Heart right ventricle (tissue), 16 donors: ENCODE data around the gene COBLL1. TPM values are rescaled to one million over a fixed set of nuclear protein-coding genes. Genes with fewer than 3 reads are reported as not detected.

ENCODE experiments used
- ATAC-seq, 8 donors: fragments of 200-7000 bp; cut with Tn5 transposase; one replicate each; pipeline ENCODE4 v1.9.1; 2020; ENCODE audit warnings: mild to moderate bottlenecking in 8 of 8, moderate library complexity in 8 of 8, moderate number of reproducible peaks in 1 of 8
- DNase-seq, 2 donors: peaks; one replicate each; pipeline ENCODE4 v3.0.0-alpha.2; 2020
- H3K27ac ChIP-seq, 10 donors: fragments of 200-600 bp; sonication (generic) in 2 of 10; one replicate each; pipeline versions ENCODE4 v1.5.0 to v1.8.0; 2020 to 2022; ENCODE audit warnings: mild to moderate bottlenecking in 3 of 10
- H3K27me3 ChIP-seq, 7 donors: fragments of 200-600 bp; one replicate each; pipeline ENCODE4 v1.8.0; 2021 to 2022; ENCODE audit warnings: mild to moderate bottlenecking in 2 of 7
- H3K36me3 ChIP-seq, 9 donors: fragments of 200-600 bp; sonication (generic) in 1 of 9; one replicate each; pipeline versions ENCODE4 v1.5.0 to v1.8.0; 2020 to 2022; ENCODE audit warnings: mild to moderate bottlenecking in 2 of 9
- H3K4me1 ChIP-seq, 9 donors: fragments of 200-600 bp; sonication (generic) in 1 of 9; one replicate each; pipeline versions ENCODE4 v1.5.0 to v1.8.0; 2020 to 2022; ENCODE audit warnings: mild to moderate bottlenecking in 4 of 9
- H3K4me3 ChIP-seq, 10 donors: fragments of 200-600 bp; sonication (generic) in 2 of 10; one replicate each; pipeline versions ENCODE4 v1.5.0 to v1.8.0; 2020 to 2022; ENCODE audit warnings: mild to moderate bottlenecking in 7 of 10, moderate library complexity in 2 of 10
- H3K9me3 ChIP-seq, 11 donors: fragments of 200-600 bp in 10 of 11; sonication (generic) in 2 of 11; one replicate each; pipeline versions ENCODE4 v1.5.0 to v1.8.0; 2013 to 2022; ENCODE audit warnings: mild to moderate bottlenecking in 2 of 11, control low read depth in 1 of 11, moderate library complexity in 1 of 11
- CTCF ChIP-seq, 9 donors: fragments of 200-600 bp; sonication (generic) in 2 of 9; IDR thresholded peaks; one replicate each; pipeline versions ENCODE4 v1.5.0 to v1.8.0; 2021 to 2022; ENCODE audit warnings: antibody characterized with exemption in 9 of 9, mild to moderate bottlenecking in 5 of 9, moderate library complexity in 1 of 9
- WGBS, 2 donors: extraction: QIAGEN DNeasy Blood & Tissue Kit; methylation state at CpG; one replicate each; pipeline ENCODE4 v1.1.7; 2013; ENCODE audit warnings: inconsistent platforms in 1 of 2; 5-methylcytosine and 5-hydroxymethylcytosine counted together
- intact Hi-C, 10 donors: fragments of 100-400 bp; cut with DNase I; formaldehyde crosslinking; loops; one replicate each; pipeline versions ENCODE4 v1.11.1 to v1.14.2; 2022
- polyA plus RNA-seq, 2 donors: library from polyadenylated mRNA; stranded (reverse); fragments of 200-250 nt; gene quantifications; one replicate each; pipeline ENCODE4 v1.2.3, GENCODE V29; 2013
- total RNA-seq, 10 donors: library from RNA; stranded (reverse); fragmentation: NEBNext Ultra II Directional in 3 of 10; extraction: Animal tissue kit (Norgen Biotek cat#: 25700) in 3 of 10; gene quantifications; one replicate each; pipeline versions ENCODE4 v1.2.1 to v1.2.4, GENCODE V29; 2021 to 2023
- donor health status: Arrhythmogenic right ventricular cardiomyopathy.
- donor health status: ischemic (EF 13 %, LVEDD 7.1; RV severe dilation, severe dysfunction).
- donor health status: healthy with polysubstance abuse.
- donor health status: DM: no; HTN: yes; CAD: no.
- donor health status: DM: no; HTN: no; CAD: no.
- donor health status: ischemic (EF 25% LVEDD 6.9; RV normal size, moderate dysfunction).
- donor health status: ischemic (EF 25% LVEDD 5.7; RV mildly dilated, moderate dysfunction).
- donor health status: healthy.
- donor health status: DM: yes; HTN: yes; CAD: no.
- donor health status: Ischemic cardiomyopathy.
- donor health status: ischemic (EF 35%, LVEDD 5.7; RV mildly dilated, moderate dysfunction).
- donor health status: nonischemic (EF 11% LVEDD 7.7; RV severe dilation, severe dysfunction).
- donor health status: DM: yes; HTN: yes; CAD: no.
- donor health status: PGD.
- donor health status: ischemic (EF 29% LVEDD 5.4; RV normal size, mild dysfunction).
- donor health status: nonischemic (EF 23%, LVEDD 6.1; RV moderate dilation, normal function).

Gene COBLL1
- total and polyA plus RNA-seq, 12 donors = 5.0 to 20.5 (median 15.0) TPM

GRCh38 chr2:164794432-164795231 lies 47.0 kb downstream of the COBLL1 start:
- Histone ChIP-seq H3K4me1 (peaks cover 0 to 81% (median 31%) of the 10 kb centered on the region in 9 donors), H3K36me3 (no peaks in the 10 kb centered on the region), H3K4me3 (peak overlapping the region in 1 of 10 donors; percentile 1), H3K9me3 (no peaks in the 10 kb centered on the region), H3K27me3 (no peaks in the 10 kb centered on the region), H3K27ac (peak overlapping the region in 9 of 10 donors; percentile 9 to 76 (median 54))
- no peak for TF ChIP-seq CTCF (IDR thresholded peaks at IDR 0.05)
- 55 to 64% methylated on average over 4 of the region's 4 CpGs for WGBS, 2 donors
- intact Hi-C loops = loop anchor here in 1 of 10 donors (5.0 kb wide), 1 partner anchor 43 kb away; no protein-coding TSS in a partner anchor
- no peak for DNase-seq
- ATAC-seq = peak in 6 of 8 donors; percentile 35 to 74 (median 46)

GRCh38 chr2:164794016-164794415 lies 47.6 kb downstream of the COBLL1 start:
- peak overlapping the region in 9 of 10 donors; percentile 9 to 76 (median 54) for H3K27ac ChIP-seq
- peaks cover 0 to 75% (median 31%) of the 10 kb centered on the region in 9 donors for H3K4me1 ChIP-seq

GRCh38 chr2:164793529-164793928 lies 48.1 kb downstream of the COBLL1 start:
- DNase-seq = no peak
- Histone ChIP-seq H3K36me3 (no peaks in the 10 kb centered on the region), H3K27me3 (no peaks in the 10 kb centered on the region), H3K9me3 (no peaks in the 10 kb centered on the region), H3K4me1 (peaks cover 0 to 74% (median 31%) of the 10 kb centered on the region in 9 donors), H3K27ac (peak overlapping the region in 9 of 10 donors; percentile 9 to 76 (median 54)), H3K4me3 (no peak overlapping the region)
- 84 to 90% methylated on average over 1 of the region's 1 CpG for WGBS, 2 donors
- TF ChIP-seq CTCF (IDR thresholded peaks at IDR 0.05) = no peak
- ATAC-seq = peak in 3 of 8 donors; percentile 23 to 50 (median 40)
- intact Hi-C loops = no loop called here

More at GRCh38 chr2:164794016-164794415, 47.6 kb downstream of the COBLL1 start:
- Histone ChIP-seq H3K9me3 (no peaks in the 10 kb centered on the region), H3K4me3 (peak overlapping the region in 1 of 10 donors; percentile 1), H3K27me3 (no peaks in the 10 kb centered on the region), H3K36me3 (no peaks in the 10 kb centered on the region)
- intact Hi-C loops = no loop called here
- DNase-seq (no peak), ATAC-seq (peak in 4 of 8 donors; percentile 21 to 29 (median 23))
- no peak for TF ChIP-seq CTCF (IDR thresholded peaks at IDR 0.05)

GRCh38 chr2:164792316-164793170 lies 49.1 kb downstream of the COBLL1 start:
- no peak for TF ChIP-seq CTCF (IDR thresholded peaks at IDR 0.05)
- no peaks in the 10 kb centered on the region for H3K36me3 ChIP-seq
- peaks cover 0 to 74% (median 23%) of the 10 kb centered on the region in 9 donors for H3K4me1 ChIP-seq
- H3K9me3 ChIP-seq = no peaks in the 10 kb centered on the region
- no peaks in the 10 kb centered on the region for H3K27me3 ChIP-seq
- DNase-seq (no peak), ATAC-seq (peak in 1 of 8 donors; percentile 29)
- H3K27ac ChIP-seq = peak overlapping the region in 7 of 10 donors; percentile 9 to 76 (median 54)
- 86 to 88% methylated on average over 5 of the region's 5 CpGs for WGBS, 2 donors
- intact Hi-C loops = no loop called here
- H3K4me3 ChIP-seq = no peak overlapping the region
